GM12878 (cell line): ENCODE measurements around the gene CAMTA2. TPM values are rescaled to one million over a fixed set of nuclear protein-coding genes. Genes with fewer than 3 reads are reported as not detected.

Experiments used
- ASH2L ChIP-seq: fragments of 300-600, 200-600 bp; sonication (generic); IDR thresholded peaks from 2 replicates; pipeline ENCODE4 v1.6.1; 2017; ENCODE audit warnings: low read depth, mild to moderate bottlenecking, borderline replicate concordance
- BHLHE40 ChIP-seq, 2 experiments: fragments of 450-650 bp in 1 of 2; IDR thresholded peaks; 2 replicates each; pipeline ENCODE4 v1.6.1; 2011 to 2017; ENCODE audit warnings: low read depth in 2 of 2, borderline replicate concordance in 1 of 2, improper control_type of control experiment in 1 of 2, low read length in 1 of 2, mild to moderate bottlenecking in 1 of 2
- BRCA1 ChIP-seq: IDR thresholded peaks from 2 replicates; pipeline ENCODE4 v1.6.1; 2011; ENCODE audit warnings: low read depth, low read length, improper control_type of control experiment
- CEBPZ ChIP-seq: fragments of 150-350 bp; IDR thresholded peaks from 2 replicates; pipeline ENCODE4 v1.6.1; 2016; ENCODE audit warnings: low read depth, low read length
- CHD4 ChIP-seq: fragments of 200-600 bp; sonication (generic); IDR thresholded peaks from 2 replicates; pipeline ENCODE4 v1.6.1; 2016; ENCODE audit warnings: mild to moderate bottlenecking
- CTCF ChIP-seq, 3 experiments: IDR thresholded peaks in 2 of 3; conservative IDR thresholded peaks in 1 of 3; 2 replicates each; pipeline ENCODE4 v1.5.1; 2011; ENCODE audit warnings: low read depth in 3 of 3, low read length in 3 of 3, mild to moderate bottlenecking in 3 of 3, control low read depth in 2 of 3, moderate library complexity in 2 of 3, inconsistent platforms in 1 of 3, mixed read lengths in 1 of 3; ENCODE audit not compliant: control insufficient read depth in 2 of 3, insufficient read depth in 1 of 3; ENCODE audit errors: extremely low read depth in 1 of 3
- EGR1 ChIP-seq, 2 experiments: IDR thresholded peaks; 1 replicate in 1 of 2; 2 replicates in 1 of 2; pipeline ENCODE4 v1.6.1; 2011 to 2012; ENCODE audit warnings: low read depth in 2 of 2, low read length in 2 of 2, borderline replicate concordance in 1 of 2, mild to moderate bottlenecking in 1 of 2, moderate library complexity in 1 of 2
- HDAC2 ChIP-seq: fragments of 200-600 bp; sonication (generic); IDR thresholded peaks from 2 replicates; pipeline ENCODE4 v1.6.1; 2017
- IRF4 ChIP-seq: IDR thresholded peaks from 2 replicates; pipeline ENCODE4 v1.6.1; 2011; ENCODE audit warnings: low read depth, low read length
- NKRF ChIP-seq: fragments of 450-650 bp; conservative IDR thresholded peaks from 2 replicates; pipeline ENCODE4 v1.6.1; 2017; ENCODE audit warnings: mild to moderate bottlenecking, moderate library complexity
- PML ChIP-seq: IDR thresholded peaks from 2 replicates; pipeline ENCODE4 v1.6.1; 2012; ENCODE audit warnings: low read length, inconsistent platforms
- RELB ChIP-seq: fragments of 450-650 bp; IDR thresholded peaks from 2 replicates; pipeline ENCODE4 v1.6.1; 2017; ENCODE audit warnings: low read depth, mild to moderate bottlenecking, moderate library complexity
- RFX5 ChIP-seq: IDR thresholded peaks from 2 replicates; pipeline ENCODE4 v1.6.1; 2011; ENCODE audit warnings: low read depth, low read length, improper control_type of control experiment
- SKIL ChIP-seq: fragments of 450-650 bp; IDR thresholded peaks from 2 replicates; pipeline ENCODE4 v1.6.1; 2017; ENCODE audit warnings: mild to moderate bottlenecking, low read depth, inconsistent platforms; ENCODE audit not compliant: poor library complexity, severe bottlenecking
- SUPT20H ChIP-seq: IDR thresholded peaks from 2 replicates; pipeline ENCODE4 v1.6.1; 2011; ENCODE audit warnings: low read depth, mild to moderate bottlenecking, low read length, moderate library complexity, borderline replicate concordance; ENCODE audit not compliant: control insufficient read depth
- TARDBP ChIP-seq: IDR thresholded peaks from 2 replicates; pipeline ENCODE4 v1.6.1; 2016; ENCODE audit warnings: borderline replicate concordance
- ZNF622 ChIP-seq: fragments of 450-650 bp; IDR thresholded peaks from 2 replicates; pipeline ENCODE4 v1.6.1; 2017; ENCODE audit warnings: mild to moderate bottlenecking, inconsistent platforms
- polyA plus RNA-seq, 11 experiments: library from polyadenylated mRNA; depleted of rRNA in 4 of 11; unstranded in 6 of 11; stranded (reverse) in 5 of 11; fragments of >200 nt; fragmentation: Nextera tagmentation in 4 of 11; fragmentation: Illumina TruSeq in 1 of 11; extraction: Ambion mirVana in 4 of 11; extraction: Trizol in 1 of 11; gene quantifications; 1 replicate in 1 of 11; 2 replicates in 10 of 11; pipeline versions ENCODE4 v1.2.1 to v1.2.3, GENCODE V29; 2011 to 2016; ENCODE audit warnings: inconsistent platforms in 2 of 11, missing spikeins in 2 of 11, low read depth in 1 of 11
- total RNA-seq, 4 experiments: library from RNA; depleted of rRNA in 3 of 4; stranded (reverse); fragments of >200 nt in 3 of 4; fragmentation: Illumina TruSeq in 1 of 4; extraction: Trizol in 1 of 4; gene quantifications; 2 replicates each; pipeline versions ENCODE4 v1.2.1 to v1.2.3, GENCODE V29; 2013 to 2021

Gene CAMTA2
- total and polyA plus RNA-seq, 10 of the 15 experiments (the other 5 are each of a cell fraction or from before 2014, with no cell fraction given): 0.42 to 29.3 (median 11.2) TPM

- no peak for TF ChIP-seq CEBPZ
- TF ChIP-seq TARDBP: no peak
- TF ChIP-seq RFX5: no peak
- TF ChIP-seq ZNF622: no peak
- TF ChIP-seq BHLHE40 (IDR thresholded peaks at IDR 0.05; ENCODE audit: borderline replicate concordance in 1 of 2, low read depth in 2 of 2, low read length in 1 of 2): peak; percentile 53 to 92; a peak in 3 of 4 replicates
- TF ChIP-seq PML: no peak
- no peak for TF ChIP-seq SKIL
- no peak for TF ChIP-seq BRCA1
- TF ChIP-seq EGR1 (IDR thresholded peaks at IDR 0.05; ENCODE audit: borderline replicate concordance in 1 of 2, low read depth in 2 of 2, low read length in 2 of 2): peak in 1 of 2 experiments; percentile 64; a peak in 2 of 3 replicates
- no peak for TF ChIP-seq ASH2L
- no peak for TF ChIP-seq CTCF (IDR thresholded peaks at IDR 0.05 in 2 of 3, conservative IDR thresholded peaks at IDR 0.05 in 1 of 3; ENCODE audit: control insufficient read depth in 2 of 3, extremely low read depth in 1 of 3, insufficient read depth in 1 of 3, low read depth in 3 of 3, low read length in 3 of 3)
- TF ChIP-seq CHD4: no peak
- 0 out of 2 replicates have a peak, but pooled peaks have one; percentile 18 for TF ChIP-seq IRF4
- TF ChIP-seq NKRF: peak; percentile 24
- TF ChIP-seq HDAC2: no peak
- TF ChIP-seq RELB: peak; percentile 43
- TF ChIP-seq SUPT20H: no peak
Measured at GRCh38 chr17:4947411-4948165, 39.9 kb downstream of the CAMTA2 start (continued).
